SK-N-SH treated with all-trans-retinoic acid at 6 μM for 48 hours (cell line): ENCODE results near the gene NFIA.

Source experiments
- ATAC-seq: fragments of 200-7000 bp; cut with Tn5 transposase; 3 replicates; pipeline ENCODE4 v1.9.1; 2020; ENCODE audit warnings: mild to moderate bottlenecking, moderate library complexity
- ARNTL ChIP-seq: fragments of 450-650 bp; formaldehyde crosslinking; IDR thresholded peaks from 2 replicates; pipeline ENCODE4 v1.5.0; 2020; ENCODE audit warnings: low read depth, mild to moderate bottlenecking, moderate library complexity, borderline replicate concordance
- CSDC2 ChIP-seq: fragments of 250-450 bp; sonication (Bioruptor Pico); IDR thresholded peaks from 2 replicates; pipeline ENCODE4 v1.5.0; 2020; ENCODE audit warnings: mild to moderate bottlenecking, moderate library complexity
- ESRRG ChIP-seq: fragments of 250-450 bp; sonication (Bioruptor Pico); IDR thresholded peaks from 2 replicates; pipeline ENCODE4 v1.6.1; 2021; ENCODE audit warnings: mild to moderate bottlenecking
- ISL1 ChIP-seq: fragments of 250-450 bp; sonication (Bioruptor Pico); IDR thresholded peaks from 2 replicates; pipeline ENCODE4 v2.1.2; 2022; ENCODE audit warnings: mild to moderate bottlenecking, moderate library complexity
- OSR1 ChIP-seq: fragments of 250-450 bp; sonication (Bioruptor Pico); IDR thresholded peaks from 2 replicates; pipeline ENCODE4 v1.8.0; 2022; ENCODE audit warnings: moderate library complexity, mild to moderate bottlenecking, inconsistent platforms
- PPARA ChIP-seq: fragments of 250-450 bp; sonication (Bioruptor Pico); IDR thresholded peaks from 2 replicates; pipeline ENCODE4 v1.5.0; 2020; ENCODE audit warnings: mild to moderate bottlenecking, borderline replicate concordance
- SNAI2 ChIP-seq: fragments of 250-450 bp; sonication (Bioruptor Pico); IDR thresholded peaks from 2 replicates; pipeline ENCODE4 v1.5.0; 2020; ENCODE audit warnings: mild to moderate bottlenecking, moderate library complexity
- ZC3H10 ChIP-seq: fragments of 250-450 bp; sonication (Bioruptor Pico); IDR thresholded peaks from 2 replicates; pipeline ENCODE4 v1.5.1; 2021; ENCODE audit warnings: mild to moderate bottlenecking, moderate library complexity
- ZFP30 ChIP-seq: fragments of 450-650 bp; formaldehyde crosslinking; IDR thresholded peaks from 2 replicates; pipeline ENCODE4 v1.5.0; 2022; ENCODE audit warnings: mild to moderate bottlenecking, moderate library complexity
- ZNF565 ChIP-seq: fragments of 450-650 bp; formaldehyde crosslinking; conservative IDR thresholded peaks from 2 replicates; pipeline ENCODE4 v1.5.0; 2020; ENCODE audit warnings: low read depth, mild to moderate bottlenecking, moderate library complexity
- ZNF8 ChIP-seq: fragments of 450-650 bp; formaldehyde crosslinking; IDR thresholded peaks from 2 replicates; pipeline ENCODE4 v1.5.0; 2020; ENCODE audit warnings: mild to moderate bottlenecking, moderate library complexity
- TF ChIP-seq, protein P1 (sequence below): fragments of 250-450 bp; sonication (Bioruptor Pico); IDR thresholded peaks from 2 replicates; pipeline ENCODE4 v1.5.0; 2020; ENCODE audit warnings: mild to moderate bottlenecking, moderate library complexity
- TF ChIP-seq, protein P2 (sequence below): fragments of 250-450 bp; sonication (Bioruptor Pico); IDR thresholded peaks from 2 replicates; pipeline ENCODE4 v1.5.1; 2020; ENCODE audit warnings: low read depth, mild to moderate bottlenecking, moderate library complexity
- TF ChIP-seq, protein P3 (sequence below): fragments of 250-450 bp; sonication (Bioruptor Pico); IDR thresholded peaks from 2 replicates; pipeline ENCODE4 v1.8.0; 2020; ENCODE audit warnings: mild to moderate bottlenecking, moderate library complexity, borderline replicate concordance
- TF ChIP-seq, protein P4 (sequence below): fragments of 250-450 bp; sonication (Bioruptor Pico); IDR thresholded peaks from 2 replicates; pipeline ENCODE4 v1.8.0; 2021; ENCODE audit warnings: low read depth, mild to moderate bottlenecking, moderate library complexity, borderline replicate concordance
- TF ChIP-seq, protein P5 (sequence below): fragments of 250-450 bp; sonication (Bioruptor Pico); IDR thresholded peaks from 2 replicates; pipeline ENCODE4 v1.5.1; 2021; ENCODE audit warnings: mild to moderate bottlenecking, moderate library complexity

NFIA gene

DNA sequence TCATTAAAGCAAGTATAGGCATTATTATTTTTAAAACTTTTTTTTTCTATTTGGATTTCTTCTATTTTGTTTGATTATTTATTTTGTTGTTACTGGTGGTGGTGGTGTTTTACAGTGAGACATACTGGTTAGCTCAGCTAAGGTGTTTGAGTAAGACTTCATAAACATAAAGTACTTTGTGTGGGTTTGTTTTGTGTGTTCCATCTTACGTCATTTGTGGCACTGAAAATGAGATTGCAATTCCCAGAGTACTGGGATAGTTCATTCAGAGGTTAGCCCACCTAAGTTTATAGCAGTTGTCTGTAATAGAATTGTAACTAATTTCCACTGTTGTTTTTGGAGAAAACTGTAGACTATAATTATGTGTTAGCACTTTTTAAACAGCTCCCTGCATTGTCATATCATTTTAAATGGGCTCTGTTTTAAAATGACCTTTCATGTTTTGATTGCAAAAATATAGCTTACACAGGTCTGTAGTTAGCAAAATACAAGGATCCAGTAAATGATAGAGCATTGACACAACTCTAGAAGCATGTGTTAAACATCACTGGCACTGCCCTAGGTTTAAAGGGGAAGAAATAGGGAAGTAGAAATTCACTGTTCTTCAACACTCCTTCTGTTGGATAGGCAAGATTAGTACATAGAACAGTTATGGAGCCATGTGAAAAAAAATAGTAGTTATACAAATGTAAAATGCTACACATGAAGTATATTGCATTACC, 171.7 kb downstream of the NFIA start:
- TF ChIP-seq, protein P1, sequence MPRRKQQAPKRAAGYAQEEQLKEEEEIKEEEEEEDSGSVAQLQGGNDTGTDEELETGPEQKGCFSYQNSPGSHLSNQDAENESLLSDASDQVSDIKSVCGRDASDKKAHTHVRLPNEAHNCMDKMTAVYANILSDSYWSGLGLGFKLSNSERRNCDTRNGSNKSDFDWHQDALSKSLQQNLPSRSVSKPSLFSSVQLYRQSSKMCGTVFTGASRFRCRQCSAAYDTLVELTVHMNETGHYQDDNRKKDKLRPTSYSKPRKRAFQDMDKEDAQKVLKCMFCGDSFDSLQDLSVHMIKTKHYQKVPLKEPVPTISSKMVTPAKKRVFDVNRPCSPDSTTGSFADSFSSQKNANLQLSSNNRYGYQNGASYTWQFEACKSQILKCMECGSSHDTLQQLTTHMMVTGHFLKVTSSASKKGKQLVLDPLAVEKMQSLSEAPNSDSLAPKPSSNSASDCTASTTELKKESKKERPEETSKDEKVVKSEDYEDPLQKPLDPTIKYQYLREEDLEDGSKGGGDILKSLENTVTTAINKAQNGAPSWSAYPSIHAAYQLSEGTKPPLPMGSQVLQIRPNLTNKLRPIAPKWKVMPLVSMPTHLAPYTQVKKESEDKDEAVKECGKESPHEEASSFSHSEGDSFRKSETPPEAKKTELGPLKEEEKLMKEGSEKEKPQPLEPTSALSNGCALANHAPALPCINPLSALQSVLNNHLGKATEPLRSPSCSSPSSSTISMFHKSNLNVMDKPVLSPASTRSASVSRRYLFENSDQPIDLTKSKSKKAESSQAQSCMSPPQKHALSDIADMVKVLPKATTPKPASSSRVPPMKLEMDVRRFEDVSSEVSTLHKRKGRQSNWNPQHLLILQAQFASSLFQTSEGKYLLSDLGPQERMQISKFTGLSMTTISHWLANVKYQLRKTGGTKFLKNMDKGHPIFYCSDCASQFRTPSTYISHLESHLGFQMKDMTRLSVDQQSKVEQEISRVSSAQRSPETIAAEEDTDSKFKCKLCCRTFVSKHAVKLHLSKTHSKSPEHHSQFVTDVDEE (CRISPR knock-in tag): 0 out of 2 replicates have a peak, but pooled peaks have one; percentile 47
- TF ChIP-seq OSR1: no peak
- TF ChIP-seq, all 23 proteins: peak for 1
- ATAC-seq: no peak

DNA sequence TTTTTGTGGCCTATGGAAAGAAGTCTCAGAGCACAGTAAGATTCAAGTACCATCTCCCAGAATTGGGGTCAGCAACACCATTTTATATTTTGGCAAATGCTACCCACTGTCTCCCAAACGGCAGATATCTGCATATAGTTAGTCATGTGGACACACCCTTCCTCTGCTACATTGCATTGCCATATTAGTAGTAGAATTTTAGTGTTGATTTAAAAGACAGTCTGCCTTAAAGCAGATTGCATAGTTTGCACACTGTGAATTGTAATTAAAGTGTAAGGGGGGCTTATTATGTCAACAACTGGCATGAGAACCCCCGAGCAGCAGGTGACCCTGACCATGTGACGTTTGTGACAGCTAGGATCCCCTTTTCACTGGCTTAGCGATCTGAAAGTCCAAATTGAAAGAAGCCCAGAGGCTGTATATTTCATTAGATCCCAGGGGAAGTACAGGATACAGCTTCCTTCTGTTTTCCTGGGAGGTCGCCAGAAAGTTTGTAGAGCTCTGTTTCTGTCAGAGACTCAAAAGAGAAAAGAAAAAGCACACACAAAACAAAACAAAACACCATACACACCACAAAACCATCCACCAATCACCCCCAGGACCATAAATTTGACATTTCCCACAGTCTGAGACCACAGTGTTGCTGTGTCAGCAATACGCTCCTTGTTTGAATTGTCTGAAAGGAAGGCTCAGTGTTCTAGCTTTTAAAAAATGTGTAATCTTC, 172.4 kb downstream of the NFIA start:
- ATAC-seq: peak; percentile 61
- TF ChIP-seq PPARA: no peak
- TF ChIP-seq ZFP30 (CRISPR knock-in tag): no peak
- TF ChIP-seq, protein P2, sequence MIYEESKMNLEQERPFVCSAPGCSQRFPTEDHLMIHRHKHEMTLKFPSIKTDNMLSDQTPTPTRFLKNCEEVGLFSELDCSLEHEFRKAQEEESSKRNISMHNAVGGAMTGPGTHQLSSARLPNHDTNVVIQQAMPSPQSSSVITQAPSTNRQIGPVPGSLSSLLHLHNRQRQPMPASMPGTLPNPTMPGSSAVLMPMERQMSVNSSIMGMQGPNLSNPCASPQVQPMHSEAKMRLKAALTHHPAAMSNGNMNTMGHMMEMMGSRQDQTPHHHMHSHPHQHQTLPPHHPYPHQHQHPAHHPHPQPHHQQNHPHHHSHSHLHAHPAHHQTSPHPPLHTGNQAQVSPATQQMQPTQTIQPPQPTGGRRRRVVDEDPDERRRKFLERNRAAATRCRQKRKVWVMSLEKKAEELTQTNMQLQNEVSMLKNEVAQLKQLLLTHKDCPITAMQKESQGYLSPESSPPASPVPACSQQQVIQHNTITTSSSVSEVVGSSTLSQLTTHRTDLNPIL (CRISPR knock-in tag): no peak
- TF ChIP-seq, protein P3, sequence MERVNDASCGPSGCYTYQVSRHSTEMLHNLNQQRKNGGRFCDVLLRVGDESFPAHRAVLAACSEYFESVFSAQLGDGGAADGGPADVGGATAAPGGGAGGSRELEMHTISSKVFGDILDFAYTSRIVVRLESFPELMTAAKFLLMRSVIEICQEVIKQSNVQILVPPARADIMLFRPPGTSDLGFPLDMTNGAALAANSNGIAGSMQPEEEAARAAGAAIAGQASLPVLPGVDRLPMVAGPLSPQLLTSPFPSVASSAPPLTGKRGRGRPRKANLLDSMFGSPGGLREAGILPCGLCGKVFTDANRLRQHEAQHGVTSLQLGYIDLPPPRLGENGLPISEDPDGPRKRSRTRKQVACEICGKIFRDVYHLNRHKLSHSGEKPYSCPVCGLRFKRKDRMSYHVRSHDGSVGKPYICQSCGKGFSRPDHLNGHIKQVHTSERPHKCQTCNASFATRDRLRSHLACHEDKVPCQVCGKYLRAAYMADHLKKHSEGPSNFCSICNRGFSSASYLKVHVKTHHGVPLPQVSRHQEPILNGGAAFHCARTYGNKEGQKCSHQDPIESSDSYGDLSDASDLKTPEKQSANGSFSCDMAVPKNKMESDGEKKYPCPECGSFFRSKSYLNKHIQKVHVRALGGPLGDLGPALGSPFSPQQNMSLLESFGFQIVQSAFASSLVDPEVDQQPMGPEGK (CRISPR knock-in tag): no peak
- TF ChIP-seq ZNF8: no peak
- TF ChIP-seq ZNF565 (CRISPR knock-in tag): no peak
- no peak for TF ChIP-seq CSDC2 (CRISPR knock-in tag)
- TF ChIP-seq ARNTL (CRISPR knock-in tag): no peak
- TF ChIP-seq, protein P1 (CRISPR knock-in tag): no peak
- TF ChIP-seq, protein P4, sequence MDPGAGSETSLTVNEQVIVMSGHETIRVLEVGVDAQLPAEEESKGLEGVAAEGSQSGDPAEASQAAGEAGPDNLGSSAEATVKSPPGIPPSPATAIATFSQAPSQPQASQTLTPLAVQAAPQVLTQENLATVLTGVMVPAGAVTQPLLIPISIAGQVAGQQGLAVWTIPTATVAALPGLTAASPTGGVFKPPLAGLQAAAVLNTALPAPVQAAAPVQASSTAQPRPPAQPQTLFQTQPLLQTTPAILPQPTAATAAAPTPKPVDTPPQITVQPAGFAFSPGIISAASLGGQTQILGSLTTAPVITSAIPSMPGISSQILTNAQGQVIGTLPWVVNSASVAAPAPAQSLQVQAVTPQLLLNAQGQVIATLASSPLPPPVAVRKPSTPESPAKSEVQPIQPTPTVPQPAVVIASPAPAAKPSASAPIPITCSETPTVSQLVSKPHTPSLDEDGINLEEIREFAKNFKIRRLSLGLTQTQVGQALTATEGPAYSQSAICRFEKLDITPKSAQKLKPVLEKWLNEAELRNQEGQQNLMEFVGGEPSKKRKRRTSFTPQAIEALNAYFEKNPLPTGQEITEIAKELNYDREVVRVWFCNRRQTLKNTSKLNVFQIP (CRISPR knock-in tag): no peak
- TF ChIP-seq, protein P5, sequence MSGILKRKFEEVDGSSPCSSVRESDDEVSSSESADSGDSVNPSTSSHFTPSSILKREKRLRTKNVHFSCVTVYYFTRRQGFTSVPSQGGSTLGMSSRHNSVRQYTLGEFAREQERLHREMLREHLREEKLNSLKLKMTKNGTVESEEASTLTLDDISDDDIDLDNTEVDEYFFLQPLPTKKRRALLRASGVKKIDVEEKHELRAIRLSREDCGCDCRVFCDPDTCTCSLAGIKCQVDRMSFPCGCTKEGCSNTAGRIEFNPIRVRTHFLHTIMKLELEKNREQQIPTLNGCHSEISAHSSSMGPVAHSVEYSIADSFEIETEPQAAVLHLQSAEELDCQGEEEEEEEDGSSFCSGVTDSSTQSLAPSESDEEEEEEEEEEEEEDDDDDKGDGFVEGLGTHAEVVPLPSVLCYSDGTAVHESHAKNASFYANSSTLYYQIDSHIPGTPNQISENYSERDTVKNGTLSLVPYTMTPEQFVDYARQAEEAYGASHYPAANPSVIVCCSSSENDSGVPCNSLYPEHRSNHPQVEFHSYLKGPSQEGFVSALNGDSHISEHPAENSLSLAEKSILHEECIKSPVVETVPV (CRISPR knock-in tag): no peak
- TF ChIP-seq ESRRG (CRISPR knock-in tag): no peak
- no peak for TF ChIP-seq SNAI2 (CRISPR knock-in tag)
- no peak for TF ChIP-seq ZC3H10
- TF ChIP-seq OSR1: no peak
- no peak for TF ChIP-seq ISL1
